ENCODE measurements around the gene GGN. TPM values are rescaled to one million over a fixed set of nuclear protein-coding genes. Genes with fewer than 3 reads are reported as not detected.
"Not testable (repeated sequence)": the region's sequence is repeated elsewhere in the genome, so short reads cannot be mapped to it uniquely, and the experiment has no call there.

GGN gene
- total RNA-seq, 1 experiment from 2014 or later, result 0.78 TPM

- in situ Hi-C loops (cut with HindIII; ENCODE audit: low sequenced_read_pairs), result no loop called here
- no peak for DNase-seq (ENCODE audit: low spot score)
Observed at GRCh38 chr19:38412491-38412890, 24.7 kb upstream of the GGN start.

DNA sequence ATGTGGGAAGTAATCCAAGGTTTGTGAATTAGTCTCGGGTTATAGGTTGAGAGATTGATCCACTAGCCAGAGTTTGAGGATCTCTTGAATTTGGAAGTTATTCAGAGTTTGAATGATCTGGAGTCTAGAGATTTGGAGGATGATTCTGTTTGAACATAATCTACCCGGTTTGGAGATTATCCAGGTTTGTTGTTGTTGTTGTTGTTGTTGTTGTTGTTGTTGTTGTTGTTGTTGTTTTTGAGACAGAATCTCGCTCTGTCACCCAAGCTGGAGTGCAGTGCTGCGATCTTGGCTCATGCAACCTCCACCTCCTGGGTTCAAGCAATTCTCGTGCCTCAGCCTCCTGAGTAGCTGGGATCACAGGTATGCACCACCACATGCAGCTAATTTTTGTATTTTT lies 24.1 kb upstream of the GGN start:
- in situ Hi-C loops (cut with HindIII; ENCODE audit: low sequenced_read_pairs); DNase-seq (ENCODE audit: low spot score): not testable (repeated sequence)

- no peak for DNase-seq (ENCODE audit: low spot score)
- in situ Hi-C loops (cut with HindIII; ENCODE audit: low sequenced_read_pairs), result no loop called here
Observed at GRCh38 chr19:38411041-38411712, 23.3 kb upstream of the GGN start.

GRCh38 chr19:38410407-38410806 lies 22.6 kb upstream of the GGN start:
- DNase-seq (ENCODE audit: low spot score); in situ Hi-C loops (cut with HindIII; ENCODE audit: low sequenced_read_pairs): not testable (repeated sequence)

GRCh38 chr19:38409631-38410133 lies 21.8 kb upstream of the GGN start:
- in situ Hi-C loops (cut with HindIII; ENCODE audit: low sequenced_read_pairs), result no loop called here
- peak; percentile 28 for DNase-seq (ENCODE audit: low spot score)

- in situ Hi-C loops (cut with HindIII; ENCODE audit: low sequenced_read_pairs), result no loop called here
- no peak for DNase-seq (ENCODE audit: low spot score)
Observed at GRCh38 chr19:38405276-38405675, 17.4 kb upstream of the GGN start.

DNA sequence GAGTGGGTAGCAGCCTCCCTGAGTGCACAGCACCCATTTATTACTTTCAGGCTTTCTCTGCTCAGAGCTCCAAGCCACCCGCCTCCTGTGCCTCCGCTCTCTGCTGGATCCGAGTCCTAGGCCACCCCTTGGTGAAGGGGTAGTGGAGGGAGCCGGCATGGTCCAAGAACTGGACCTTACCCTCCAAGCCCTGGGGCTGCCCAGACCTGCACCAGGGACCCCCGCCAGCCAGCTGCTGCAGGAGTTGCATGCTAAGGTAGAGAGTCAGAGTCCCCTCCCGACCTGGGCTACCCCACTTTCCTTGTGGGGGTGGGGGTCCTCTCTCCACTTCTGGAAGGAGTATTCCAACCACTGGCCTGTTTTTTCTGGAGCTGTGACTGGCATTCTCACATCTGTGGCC lies 17.0 kb upstream of the GGN start:
- in situ Hi-C loops (cut with HindIII; ENCODE audit: low sequenced_read_pairs), result no loop called here
- DNase-seq (ENCODE audit: low spot score), result no peak

GRCh38 chr19:38402967-38403674 lies 15.3 kb upstream of the GGN start, which contains the start of gene FAM98C:
FAM98C (plus strand) TSS chr19:38403093; CDS start chr19:38403154, 61 bp downstream.
- in situ Hi-C loops (cut with HindIII; ENCODE audit: low sequenced_read_pairs), result no loop called here
- DNase-seq (ENCODE audit: low spot score), result peak; percentile 96

DNA sequence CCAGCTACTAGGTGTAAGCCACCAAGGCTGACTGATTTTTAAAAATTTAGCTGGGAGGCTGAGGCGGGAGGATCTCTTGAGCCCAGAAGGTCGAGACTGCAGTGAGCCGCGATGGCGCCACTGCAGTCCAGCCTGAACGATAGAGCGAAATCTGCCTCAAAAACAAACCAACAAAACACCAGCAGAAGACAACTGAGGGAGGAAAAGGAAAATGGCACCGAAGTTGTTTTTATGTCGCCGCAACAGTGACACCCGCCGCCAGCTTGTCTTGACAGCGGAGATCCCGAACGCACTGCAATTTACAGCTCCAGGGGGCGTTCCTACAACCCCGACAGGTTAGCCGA lies 14.8 kb upstream of the GGN start:
- in situ Hi-C loops (cut with HindIII; ENCODE audit: low sequenced_read_pairs), result no loop called here
- DNase-seq (ENCODE audit: low spot score), result no peak

- DNase-seq (ENCODE audit: low spot score), result no peak
- in situ Hi-C loops (cut with HindIII; ENCODE audit: low sequenced_read_pairs), result no loop called here
Observed at GRCh38 chr19:38401148-38401547, 13.3 kb upstream of the GGN start.

DNA sequence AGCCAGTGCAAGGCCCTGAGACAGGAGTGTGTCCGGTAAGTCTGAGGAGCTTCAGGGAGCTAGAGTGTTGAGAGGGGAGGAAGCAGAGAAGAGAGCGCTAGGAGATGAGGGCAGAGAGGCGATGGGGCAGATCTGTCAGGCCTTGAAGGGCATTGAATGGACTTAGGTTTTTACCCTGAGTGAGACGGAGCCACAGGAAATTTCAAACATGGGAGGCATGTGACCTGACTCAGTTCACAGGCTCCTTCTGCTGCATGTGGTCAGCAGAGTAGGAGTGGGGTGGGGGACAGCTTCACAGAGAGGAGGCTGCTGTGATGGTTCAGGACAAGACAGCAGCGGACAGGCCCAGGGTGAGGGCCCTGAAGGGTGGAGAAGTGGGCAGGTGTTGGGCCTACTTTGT lies 12.5 kb upstream of the GGN start:
- in situ Hi-C loops (cut with HindIII; ENCODE audit: low sequenced_read_pairs), result no loop called here
- no peak for DNase-seq (ENCODE audit: low spot score)

DNA sequence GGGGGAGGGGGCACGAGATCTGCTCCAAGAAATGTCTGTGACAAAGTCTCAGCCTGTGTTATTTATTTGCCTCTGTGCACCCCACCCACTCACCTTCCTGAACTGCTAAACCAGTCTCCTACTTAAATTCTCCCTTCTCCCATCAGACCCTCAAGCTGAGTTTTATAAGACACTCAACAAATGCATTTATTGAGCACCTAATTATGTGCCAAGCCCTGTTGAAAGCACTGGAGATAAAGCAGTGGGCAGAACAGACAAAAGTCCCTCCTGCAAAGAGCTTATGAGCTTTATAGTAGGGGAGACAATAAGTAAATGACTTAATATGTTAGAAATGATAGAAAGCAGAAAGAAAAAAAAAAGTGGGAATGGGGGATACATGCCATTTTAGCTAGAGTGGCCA lies 11.7 kb upstream of the GGN start:
- in situ Hi-C loops (cut with HindIII; ENCODE audit: low sequenced_read_pairs), result no loop called here
- no peak for DNase-seq (ENCODE audit: low spot score)

DNA sequence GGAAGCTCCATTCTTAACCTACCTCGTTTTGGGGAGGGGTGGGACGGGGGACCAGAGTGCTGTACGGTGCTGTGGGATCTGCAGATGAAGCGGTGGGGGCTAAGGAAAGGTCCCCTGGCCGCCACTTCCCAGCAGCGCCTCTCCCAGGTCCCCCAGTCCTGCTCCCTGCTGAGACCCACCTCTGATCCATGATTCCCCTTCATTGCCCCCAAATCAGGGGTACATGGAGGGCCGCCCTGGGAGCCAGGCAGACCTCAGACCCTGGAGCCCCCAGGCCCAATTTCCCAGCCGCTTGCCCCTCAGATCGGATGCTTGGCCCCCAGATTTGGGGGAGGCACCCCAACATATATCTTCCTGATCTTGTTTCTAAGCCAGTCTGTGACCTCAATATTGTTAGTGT lies 11.2 kb upstream of the GGN start:
- in situ Hi-C loops (cut with HindIII; ENCODE audit: low sequenced_read_pairs), result no loop called here
- DNase-seq (ENCODE audit: low spot score), result no peak

DNA sequence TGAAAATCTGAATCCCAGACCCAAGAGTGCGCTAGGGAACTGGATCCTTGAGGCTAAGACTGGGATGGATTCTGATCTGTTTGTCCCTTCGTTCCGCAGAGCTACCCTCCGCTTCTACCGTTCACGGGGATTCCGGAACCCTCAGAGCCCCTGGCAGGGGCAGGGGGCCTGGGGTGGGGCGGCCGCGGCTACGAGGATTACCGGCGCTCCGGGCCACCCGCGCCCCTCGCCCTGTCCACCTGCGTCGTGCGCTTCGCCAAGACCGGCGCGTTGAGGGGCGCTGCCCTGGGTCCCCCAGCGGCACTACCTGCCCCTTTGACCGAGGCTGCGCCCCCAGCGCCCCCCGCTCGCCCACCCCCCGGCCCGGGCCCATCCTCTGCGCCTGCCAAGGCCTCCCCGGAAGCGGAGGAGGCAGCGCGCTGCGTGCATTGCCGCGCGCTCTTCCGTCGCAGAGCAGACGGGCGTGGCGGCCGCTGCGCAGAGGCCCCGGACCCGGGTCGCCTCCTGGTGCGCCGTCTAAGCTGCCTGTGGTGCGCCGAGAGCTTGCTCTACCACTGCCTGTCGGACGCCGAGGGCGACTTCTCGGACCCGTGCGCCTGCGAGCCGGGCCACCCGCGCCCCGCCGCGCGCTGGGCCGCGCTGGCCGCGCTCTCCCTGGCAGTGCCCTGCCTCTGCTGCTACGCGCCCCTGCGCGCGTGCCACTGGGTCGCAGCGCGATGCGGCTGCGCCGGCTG lies 7.7 kb upstream of the GGN start:
- DNase-seq (ENCODE audit: low spot score), result no peak
- in situ Hi-C loops (cut with HindIII; ENCODE audit: low sequenced_read_pairs), result no loop called here

GRCh38 chr19:38394488-38394887 lies 6.7 kb upstream of the GGN start:
- in situ Hi-C loops (cut with HindIII; ENCODE audit: low sequenced_read_pairs), result no loop called here
- DNase-seq (ENCODE audit: low spot score), result no peak

GRCh38 chr19:38392707-38393308 lies 5.0 kb upstream of the GGN start:
- in situ Hi-C loops (cut with HindIII; ENCODE audit: low sequenced_read_pairs), result no loop called here
- no peak for DNase-seq (ENCODE audit: low spot score)

- in situ Hi-C loops (cut with HindIII; ENCODE audit: low sequenced_read_pairs), result no loop called here
- no peak for DNase-seq (ENCODE audit: low spot score)
Observed at GRCh38 chr19:38391911-38392464, 4.2 kb upstream of the GGN start.

GRCh38 chr19:38389957-38390924 lies 2.4 kb upstream of the GGN start:
- in situ Hi-C loops (cut with HindIII; ENCODE audit: low sequenced_read_pairs), result no loop called here
- DNase-seq (ENCODE audit: low spot score), result no peak

Measured in G401 (cell line).